Mucosa of descending colon (tissue), 3 donors: ENCODE results near the gene HIPK2. TPM values are rescaled to one million over a fixed set of nuclear protein-coding genes. Genes with fewer than 3 reads are reported as not detected.

Source experiments
- ATAC-seq: fragments of 200-7000 bp; cut with Tn5 transposase; one replicate; pipeline ENCODE4 v1.9.1; 2020; ENCODE audit warnings: mild to moderate bottlenecking, moderate library complexity
- DNase-seq, 3 donors: peaks; one replicate each; pipeline ENCODE4 v3.0.0-alpha.2; 2020
- H3K36me3 ChIP-seq: fragments of 200-600 bp; one replicate; pipeline ENCODE4 v1.8.0; 2021; ENCODE audit warnings: low read depth, mild to moderate bottlenecking
- H3K4me1 ChIP-seq: fragments of 200-600 bp; one replicate; pipeline ENCODE4 v1.8.0; 2021; ENCODE audit warnings: low read depth, mild to moderate bottlenecking
- H3K4me3 ChIP-seq: fragments of 200-600 bp; one replicate; pipeline ENCODE4 v1.8.0; 2021; ENCODE audit warnings: mild to moderate bottlenecking
- H3K9me3 ChIP-seq: fragments of 200-600 bp; one replicate; pipeline ENCODE4 v1.8.0; 2021; ENCODE audit warnings: mild to moderate bottlenecking
- intact Hi-C, 2 donors: fragments of 100-400 bp; cut with DNase I in 1 of 2; cut with micrococcal nuclease in 1 of 2; formaldehyde crosslinking; loops; one replicate each; pipeline versions ENCODE4 v1.11.0 to v1.11.1; 2022; cut with DNase I, micrococcal nuclease
- total RNA-seq, 3 donors: library from RNA; stranded (reverse); fragmentation: NEBNext Ultra II Directional in 2 of 3; extraction: Animal tissue kit (Norgen Biotek cat#: 25700) in 2 of 3; gene quantifications; one replicate each; pipeline versions ENCODE4 v1.2.1 to v1.2.4, GENCODE V29; 2021 to 2023
- TF ChIP-seq, protein P1 (sequence below): fragments of 200-600 bp; IDR thresholded peaks from one replicate; pipeline ENCODE4 v1.8.0; 2022; ENCODE audit warnings: antibody characterized with exemption, mild to moderate bottlenecking
- donor health status: DM: no; HTN: no; CAD: no; lungs with moderate emphysema.
- donor health status: DM: no; HTN: no; CAD: no.
- donor health status: DM: no; HTN: yes; CAD: no.

The HIPK2 gene
- total RNA-seq, 3 donors from 2014 or later: 29.9 to 63.6 (median 39.9) TPM

DNA sequence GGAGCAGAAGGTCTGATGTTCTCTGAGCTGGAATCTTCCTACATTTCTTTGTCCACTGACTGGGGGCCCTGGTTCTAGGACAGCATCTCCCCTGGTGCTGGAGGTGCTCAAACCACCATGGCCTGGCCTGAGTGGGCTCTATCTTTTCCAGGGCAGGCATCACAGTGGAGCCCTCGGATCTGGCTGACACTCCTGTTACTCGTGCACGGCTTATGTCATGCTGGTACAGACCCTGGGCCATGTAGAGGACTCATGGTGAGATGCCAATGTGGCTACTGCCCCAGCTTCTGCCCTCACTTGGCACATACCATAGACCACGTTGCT lies 96.0 kb downstream of the HIPK2 start:
- H3K4me1 ChIP-seq: peaks cover 4% of the 10 kb centered on the region
- intact Hi-C loops: no loop called here
- DNase-seq (no peak), ATAC-seq (peak; percentile 10)
- peaks cover 5% of the 10 kb centered on the region for H3K9me3 ChIP-seq
- no peak overlapping the region for H3K4me3 ChIP-seq
- TF ChIP-seq, protein P1, sequence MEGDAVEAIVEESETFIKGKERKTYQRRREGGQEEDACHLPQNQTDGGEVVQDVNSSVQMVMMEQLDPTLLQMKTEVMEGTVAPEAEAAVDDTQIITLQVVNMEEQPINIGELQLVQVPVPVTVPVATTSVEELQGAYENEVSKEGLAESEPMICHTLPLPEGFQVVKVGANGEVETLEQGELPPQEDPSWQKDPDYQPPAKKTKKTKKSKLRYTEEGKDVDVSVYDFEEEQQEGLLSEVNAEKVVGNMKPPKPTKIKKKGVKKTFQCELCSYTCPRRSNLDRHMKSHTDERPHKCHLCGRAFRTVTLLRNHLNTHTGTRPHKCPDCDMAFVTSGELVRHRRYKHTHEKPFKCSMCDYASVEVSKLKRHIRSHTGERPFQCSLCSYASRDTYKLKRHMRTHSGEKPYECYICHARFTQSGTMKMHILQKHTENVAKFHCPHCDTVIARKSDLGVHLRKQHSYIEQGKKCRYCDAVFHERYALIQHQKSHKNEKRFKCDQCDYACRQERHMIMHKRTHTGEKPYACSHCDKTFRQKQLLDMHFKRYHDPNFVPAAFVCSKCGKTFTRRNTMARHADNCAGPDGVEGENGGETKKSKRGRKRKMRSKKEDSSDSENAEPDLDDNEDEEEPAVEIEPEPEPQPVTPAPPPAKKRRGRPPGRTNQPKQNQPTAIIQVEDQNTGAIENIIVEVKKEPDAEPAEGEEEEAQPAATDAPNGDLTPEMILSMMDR: no peak
- no peaks in the 10 kb centered on the region for H3K36me3 ChIP-seq

DNA sequence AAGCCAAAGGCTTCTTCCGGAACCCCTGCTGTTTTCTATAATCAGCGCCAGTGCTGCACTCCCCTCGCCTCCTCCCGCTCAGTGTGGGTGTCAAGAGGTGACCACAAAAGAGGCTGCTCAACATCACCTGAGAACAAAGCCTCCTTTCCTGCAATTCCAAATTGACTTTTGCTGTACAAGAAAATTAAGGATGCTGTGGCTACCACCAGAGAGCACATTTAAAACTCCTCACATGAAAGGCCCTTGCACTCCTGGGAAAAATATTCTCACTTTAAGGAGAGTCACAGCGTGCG lies 96.4 kb downstream of the HIPK2 start:
- Histone ChIP-seq H3K4me3 (no peak overlapping the region), H3K9me3 (peaks cover 5% of the 10 kb centered on the region), H3K36me3 (no peaks in the 10 kb centered on the region), H3K4me1 (peaks cover 4% of the 10 kb centered on the region)
- TF ChIP-seq, protein P1: no peak
- no peak for ATAC-seq
- intact Hi-C loops: no loop called here
- DNase-seq: no peak

DNA sequence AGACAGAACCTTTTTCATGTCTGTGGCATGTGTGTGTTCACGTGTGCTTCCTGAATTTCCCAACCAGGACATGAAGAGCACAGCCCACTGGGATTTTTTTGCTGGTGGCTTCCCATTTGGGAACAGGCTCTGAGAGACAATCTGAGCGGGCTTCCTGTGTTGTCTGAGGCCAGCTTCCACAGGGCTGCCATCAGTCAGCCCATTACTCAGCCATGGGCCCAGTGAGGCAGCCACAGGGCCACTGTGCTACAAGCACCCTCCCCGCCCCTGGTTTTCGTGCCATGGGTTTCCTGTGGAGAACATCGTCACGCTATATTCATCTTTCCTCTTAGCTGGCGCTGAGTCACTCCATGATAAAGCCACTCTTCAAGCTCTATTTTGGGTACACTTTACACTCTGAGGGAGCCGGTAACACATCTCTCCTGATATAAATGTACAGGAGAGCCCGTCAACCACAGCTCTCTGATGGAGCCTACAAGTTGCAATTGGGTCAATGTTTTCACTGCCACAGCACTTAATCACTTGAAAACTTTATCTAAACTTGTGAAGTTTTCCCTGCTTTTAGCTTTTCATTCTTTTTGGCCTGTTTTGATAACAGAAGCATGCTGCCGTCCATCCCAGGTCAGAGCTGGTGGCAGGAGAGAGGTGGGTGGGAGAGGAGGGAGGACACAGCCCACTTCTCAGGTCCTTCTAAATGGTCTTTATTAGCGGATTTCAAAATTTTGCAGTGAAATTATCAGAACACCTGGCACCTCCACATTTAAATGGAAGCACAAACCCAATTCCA lies 96.9 kb downstream of the HIPK2 start:
- peaks cover 5% of the 10 kb centered on the region for H3K9me3 ChIP-seq
- H3K36me3 ChIP-seq: no peaks in the 10 kb centered on the region
- peak; percentile 67 for ATAC-seq
- DNase-seq: no peak
- no peak overlapping the region for H3K4me3 ChIP-seq
- peaks cover 4% of the 10 kb centered on the region for H3K4me1 ChIP-seq
- intact Hi-C loops: no loop called here
- TF ChIP-seq, protein P1: no peak

DNA sequence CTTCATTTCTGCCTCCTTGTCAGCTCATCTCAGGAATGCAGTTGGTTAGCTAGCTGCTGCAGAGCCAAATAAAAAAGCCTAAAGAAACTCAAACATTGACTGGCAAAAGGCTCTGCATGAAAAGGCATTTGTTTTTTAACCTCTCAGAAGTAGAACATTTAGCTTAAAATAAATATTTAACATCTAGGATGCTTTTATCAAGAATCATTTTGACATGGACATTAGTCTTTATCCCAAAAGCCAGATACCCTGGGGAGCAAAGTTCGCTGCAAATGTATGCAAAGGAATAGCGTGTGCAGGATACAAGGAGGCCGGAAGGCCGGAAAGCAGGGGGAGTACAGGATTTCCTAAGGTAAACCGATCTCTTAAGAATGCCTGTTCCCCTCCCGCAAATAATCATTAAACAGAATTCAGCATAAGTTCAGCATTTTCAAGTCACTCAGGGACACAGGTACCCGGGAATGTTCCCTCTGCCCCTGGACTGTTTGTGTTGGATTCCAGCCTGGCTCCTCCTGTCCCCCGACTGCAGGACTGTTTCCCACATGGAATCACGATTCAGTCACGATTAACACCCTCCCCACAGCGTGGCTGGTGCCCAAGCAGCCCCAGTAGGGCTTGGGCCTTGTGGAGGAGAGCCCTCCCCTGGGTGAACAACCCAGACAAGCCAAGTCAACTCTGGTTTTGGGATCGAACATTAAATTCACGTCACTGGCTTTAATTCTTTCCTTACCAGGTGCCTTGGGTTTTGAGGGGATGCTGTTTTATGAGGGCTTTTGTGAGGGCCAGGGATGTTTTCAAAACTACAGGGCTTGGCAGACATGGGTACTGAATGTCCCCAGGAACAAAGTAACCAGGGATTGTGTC lies 97.8 kb downstream of the HIPK2 start:
- intact Hi-C loops: no loop called here
- Histone ChIP-seq H3K4me1 (peaks cover 4% of the 10 kb centered on the region), H3K9me3 (no peaks in the 10 kb centered on the region), H3K4me3 (no peak overlapping the region), H3K36me3 (no peaks in the 10 kb centered on the region)
- ATAC-seq (no peak), DNase-seq (no peak)
- TF ChIP-seq, protein P1: no peak

DNA sequence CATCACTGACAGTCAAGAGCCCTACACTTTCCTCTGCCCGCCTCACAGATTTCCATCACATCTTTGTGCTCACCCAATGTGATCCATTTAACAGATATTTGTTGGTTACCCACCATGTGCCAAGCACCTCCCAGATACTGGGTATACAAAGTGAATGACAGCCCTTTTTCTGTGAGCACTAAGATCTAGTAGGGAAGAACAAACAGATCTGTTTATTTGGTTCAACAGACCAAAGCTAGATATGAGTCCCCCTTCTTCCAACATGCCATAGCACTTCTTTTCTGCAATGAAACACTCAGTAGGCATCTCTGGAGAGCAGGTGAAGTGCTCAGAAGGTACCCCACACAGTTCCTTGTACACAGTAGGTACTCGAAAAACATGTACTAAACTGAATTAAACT lies 101.4 kb downstream of the HIPK2 start:
- Histone ChIP-seq H3K4me1 (peaks cover 4% of the 10 kb centered on the region), H3K4me3 (no peak overlapping the region), H3K9me3 (no peaks in the 10 kb centered on the region), H3K36me3 (no peaks in the 10 kb centered on the region)
- intact Hi-C loops: no loop called here
- DNase-seq: no peak
- no peak for ATAC-seq
- TF ChIP-seq, protein P1: no peak
